ENCODE measurements around the gene IQGAP3. TPM values are rescaled to one million over a fixed set of nuclear protein-coding genes. Genes with fewer than 3 reads are reported as not detected.
A peak's percentile ranks its signal among the peaks of the same experiment; 100 is the strongest.

Gene IQGAP3
- total and polyA plus RNA-seq, 2 of the 4 experiments (the other 2 are of a cell fraction): 12.5 to 13.6 TPM

GRCh38 chr1:156540955-156541354, 31.4 kb downstream of the IQGAP3 start:
- no peaks in the 10 kb centered on the region for H3K27me3 ChIP-seq (ENCODE audit: control insufficient read depth, insufficient read depth, low read length)
- H2AK5ac ChIP-seq (ENCODE audit: low read depth, low read length): no peak overlapping the region
- no peak overlapping the region for H3K4me2 ChIP-seq (ENCODE audit: low read depth, low read length)
- H3K4ac ChIP-seq (ENCODE audit: low read depth, low read length): no peak overlapping the region
- ChIA-PET CTCF (no interaction called here), POLR2A (ENCODE audit: unreplicated experiment) (no interaction called here)
- dilution Hi-C loops (cut with HindIII; ENCODE audit: low sequenced_read_pairs, unreplicated experiment) (no loop called here), in situ Hi-C loops (cut with MboI; ENCODE audit: low sequenced_read_pairs) (no loop called here), intact Hi-C loops (cut with micrococcal nuclease) (no loop called here)
- H3K23ac ChIP-seq (ENCODE audit: low read depth, low read length): no peak overlapping the region
- H3K9me1 ChIP-seq (ENCODE audit: insufficient read depth, low read length): no peaks in the 10 kb centered on the region; the same call in 1 of the 2 replicates
- no peak overlapping the region for H3K56ac ChIP-seq (ENCODE audit: extremely low read depth, insufficient read depth, low read length)
- H2BK20ac ChIP-seq (ENCODE audit: low read depth, low read length): no peak overlapping the region
- H3K79me1 ChIP-seq (ENCODE audit: low read depth in 1 of 2, low read length in 2 of 2): 0 out of 4 replicates have a peak, but pooled peaks cover 0 to 2% of the 10 kb centered on the region in 2 experiments
- no peak for ATAC-seq (ENCODE audit: low read depth)
- H4K91ac ChIP-seq (ENCODE audit: insufficient read depth, low read depth, low read length): no peak overlapping the region
- no peaks in the 10 kb centered on the region for H3K9me3 ChIP-seq (ENCODE audit: control insufficient read depth, insufficient read depth, low read length)
- H3K4me1 ChIP-seq (ENCODE audit: control insufficient read depth, insufficient read depth, low read length): no peaks in the 10 kb centered on the region
- no peak overlapping the region for H2AK9ac ChIP-seq (replicated peaks; ENCODE audit: low read depth, low read length, poor library complexity)
- no TSS peak for BruUV-seq (replicated peaks)
- no peaks in the 10 kb centered on the region for H4K20me1 ChIP-seq (ENCODE audit: insufficient read depth, low read length)
- H2BK120ac ChIP-seq (ENCODE audit: low read depth, low read length): no peak overlapping the region
- H2BK15ac ChIP-seq (ENCODE audit: low read depth, low read length): no peak overlapping the region
- no peak for TF ChIP-seq FOS (IDR thresholded peaks at IDR 0.05; ENCODE audit: low read depth, low read length)
- TF ChIP-seq SMC3 (IDR thresholded peaks at IDR 0.05; ENCODE audit: low read depth, low read length): no peak
- TF ChIP-seq BHLHE40 (IDR thresholded peaks at IDR 0.05; ENCODE audit: low read depth, low read length): no peak
- no peak for TF ChIP-seq NFE2L2 (IDR thresholded peaks at IDR 0.05; ENCODE audit: low read depth, low read length)
- no peak for TF ChIP-seq RCOR1 (IDR thresholded peaks at IDR 0.05; ENCODE audit: insufficient replicate concordance, low read length)
- TF ChIP-seq MAFK (IDR thresholded peaks at IDR 0.05; ENCODE audit: low read depth, low read length): no peak
- no peak for TF ChIP-seq CEBPB (IDR thresholded peaks at IDR 0.05; ENCODE audit: low read depth, low read length)
- H3K4me3 ChIP-seq (ENCODE audit: insufficient read depth, low read depth, low read length): no peak overlapping the region
- H3K27ac ChIP-seq (ENCODE audit: insufficient read depth, low read length): no peak overlapping the region
- no CpG with 5 or more reads among the region's 2 CpGs for WGBS, 2 experiments (ENCODE audit: extremely low coverage in 2 of 2, insufficient read length in 1 of 2)
- H3K18ac ChIP-seq (ENCODE audit: low read depth, low read length): no peak overlapping the region
- H2AFZ ChIP-seq (replicated peaks; ENCODE audit: low read length, poor library complexity): no peak overlapping the region
- peaks cover 18% of the 10 kb centered on the region for H3K36me3 ChIP-seq (ENCODE audit: control insufficient read depth, insufficient read depth, low read length)
- no peak overlapping the region for H2BK5ac ChIP-seq (ENCODE audit: low read depth, low read length, poor library complexity, severe bottlenecking)
- DNase-seq: peak; percentile 20
- no peak overlapping the region for H3K9ac ChIP-seq (ENCODE audit: low read depth, low read length)
- no peak overlapping the region for H4K8ac ChIP-seq (ENCODE audit: low read depth in 2 of 2, low read length in 2 of 2)
- H4K5ac ChIP-seq (ENCODE audit: low read depth, low read length): no peak overlapping the region
- no peak overlapping the region for H3K14ac ChIP-seq (replicated peaks; ENCODE audit: low read depth, low read length)
